Neural progenitor cell (in vitro differentiated cells): ENCODE results near the gene TSR3. TPM values are rescaled to one million over a fixed set of nuclear protein-coding genes. Genes with fewer than 3 reads are reported as not detected.

Experiments used
- DNase-seq: peaks from one replicate; pipeline ENCODE4 v3.0.0-alpha.2; 2016; ENCODE audit warnings: low spot score
- H2AFZ ChIP-seq: fragments of 200-600 bp; sonication (generic); replicated peaks from 2 replicates; pipeline ENCODE4 v1.6.1; 2016; ENCODE audit warnings: antibody characterized with exemption
- H3F3A ChIP-seq: fragments of 200-600 bp; sonication (generic); 2 replicates; pipeline ENCODE4 v1.6.1; 2016; ENCODE audit warnings: antibody characterized with exemption, low read depth
- H3K27ac ChIP-seq: fragments of 200-600 bp; sonication (generic); 2 replicates; pipeline ENCODE4 v1.5.1; 2016; ENCODE audit warnings: mild to moderate bottlenecking
- H3K27me3 ChIP-seq: fragments of 200-600 bp; sonication (generic); 2 replicates; pipeline ENCODE4 v1.6.1; 2016; ENCODE audit warnings: mild to moderate bottlenecking, moderate library complexity
- H3K36me3 ChIP-seq: fragments of 200-600 bp; sonication (generic); 2 replicates; pipeline ENCODE4 v1.5.1; 2016
- H3K4me1 ChIP-seq: fragments of 200-600 bp; sonication (generic); 2 replicates; pipeline ENCODE4 v1.6.1; 2016; ENCODE audit warnings: mixed run types
- H3K4me2 ChIP-seq: fragments of 200-600 bp; sonication (generic); 2 replicates; pipeline ENCODE4 v1.6.1; 2016
- H3K4me3 ChIP-seq: fragments of 200-600 bp; sonication (generic); 2 replicates; pipeline ENCODE4 v1.5.1; 2016
- H3K79me2 ChIP-seq: fragments of 200-600 bp; sonication (generic); 2 replicates; pipeline ENCODE4 v1.6.1; 2016; ENCODE audit warnings: low read depth
- H3K9ac ChIP-seq: fragments of 200-600 bp; sonication (generic); 2 replicates; pipeline ENCODE4 v1.6.1; 2016
- H3K9me3 ChIP-seq: fragments of 200-600 bp; sonication (generic); 2 replicates; pipeline ENCODE4 v1.5.1; 2016; ENCODE audit warnings: low read depth
- H4K20me1 ChIP-seq: fragments of 200-600 bp; sonication (generic); 2 replicates; pipeline ENCODE4 v1.6.1; 2016; ENCODE audit warnings: low read depth
- H3K27ac Mint-ChIP-seq: 3 replicates; pipeline ENCODE4 v1.8.0; 2021; ENCODE audit warnings: mixed read lengths
- H3K27me3 Mint-ChIP-seq: 2 replicates; pipeline ENCODE4 v1.8.0; 2022; ENCODE audit warnings: low read depth, mild to moderate bottlenecking, inconsistent platforms, moderate library complexity, mixed read lengths; ENCODE audit not compliant: insufficient read depth
- H3K36me3 Mint-ChIP-seq: 3 replicates; pipeline ENCODE4 v1.8.0; 2021; ENCODE audit warnings: mixed read lengths
- H3K4me1 Mint-ChIP-seq: 3 replicates; pipeline ENCODE4 v1.8.0; 2021; ENCODE audit warnings: mixed read lengths
- H3K4me3 Mint-ChIP-seq: 3 replicates; pipeline ENCODE4 v1.8.0; 2021; ENCODE audit warnings: mild to moderate bottlenecking, moderate library complexity, mixed read lengths
- H3K9me3 Mint-ChIP-seq: 3 replicates; pipeline ENCODE4 v1.8.0; 2020; ENCODE audit warnings: mixed read lengths
- CTCF ChIP-seq: fragments of 200-600 bp; sonication (generic); IDR thresholded peaks from 2 replicates; pipeline ENCODE4 v1.5.1; 2017; ENCODE audit warnings: antibody characterized with exemption, mild to moderate bottlenecking
- EZH2 ChIP-seq: fragments of 200-600 bp; sonication (generic); IDR thresholded peaks from 2 replicates; pipeline ENCODE4 v1.6.1; 2017; ENCODE audit warnings: antibody characterized with exemption, mild to moderate bottlenecking, moderate library complexity
- EZH2phosphoT487 ChIP-seq: fragments of 200-600 bp; sonication (generic); IDR thresholded peaks from 2 replicates; pipeline ENCODE4 v1.6.1; 2017; ENCODE audit warnings: antibody characterized with exemption
- total RNA-seq: library from RNA; depleted of rRNA; stranded (reverse); fragments of >200 nt; gene quantifications from 2 replicates; pipeline ENCODE4 v1.2.3, GENCODE V29; 2015; ENCODE audit warnings: low replicate concordance

The TSR3 gene
- total RNA-seq, 1 donor from 2014 or later: 22.4 TPM

DNA sequence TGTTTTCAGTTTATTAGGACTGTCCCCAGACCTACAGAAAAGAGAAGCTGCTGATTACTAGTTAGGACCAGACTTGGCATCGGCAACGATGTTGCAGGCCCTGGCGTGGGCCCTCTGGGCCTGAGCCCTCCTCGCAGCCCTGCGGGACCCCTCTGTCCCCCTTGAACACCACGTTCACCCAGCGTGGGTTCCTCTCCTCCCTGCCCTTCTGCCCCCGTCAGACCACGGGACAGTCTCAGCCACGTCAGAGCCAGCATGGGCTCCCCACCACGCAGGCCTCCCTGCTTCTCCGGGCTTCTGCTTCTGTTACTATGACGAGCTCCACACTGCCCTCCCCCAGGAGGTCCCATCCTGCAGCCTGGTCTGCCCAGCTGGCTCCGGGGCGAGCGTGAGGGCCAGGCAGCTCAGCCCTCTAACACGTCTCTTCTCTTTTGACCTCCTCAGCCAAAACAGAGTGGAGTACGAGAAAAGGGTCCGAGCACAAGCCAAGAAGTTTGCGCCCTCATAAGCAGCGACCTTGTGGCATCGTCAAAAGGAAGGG, 27.3 kb downstream of the TSR3 start:
- Histone ChIP-seq H3K4me3 (no peak overlapping the region), H3K36me3 (no peaks in the 10 kb centered on the region), H3K4me1 (no peaks in the 10 kb centered on the region), H3K4me2 (no peak overlapping the region), H2AFZ (no peak overlapping the region), H3K9ac (no peak overlapping the region), H4K20me1 (peaks cover 54% of the 10 kb centered on the region), H3K9me3 (no peaks in the 10 kb centered on the region), H3K27ac (no peak overlapping the region), H3K79me2 (peaks cover 10% of the 10 kb centered on the region), H3K27me3 (no peaks in the 10 kb centered on the region), H3F3A (peaks cover 36% of the 10 kb centered on the region)
- Mint-ChIP-seq H3K36me3 (peaks cover 16% of the 10 kb centered on the region), H3K27me3 (peaks cover 13% of the 10 kb centered on the region), H3K4me1 (peaks cover 4% of the 10 kb centered on the region), H3K9me3 (no peaks in the 10 kb centered on the region), H3K27ac (no peak overlapping the region), H3K4me3 (no peak overlapping the region)
- TF ChIP-seq EZH2phosphoT487 (no peak), EZH2 (no peak), CTCF (no peak)
- no peak for DNase-seq

DNA sequence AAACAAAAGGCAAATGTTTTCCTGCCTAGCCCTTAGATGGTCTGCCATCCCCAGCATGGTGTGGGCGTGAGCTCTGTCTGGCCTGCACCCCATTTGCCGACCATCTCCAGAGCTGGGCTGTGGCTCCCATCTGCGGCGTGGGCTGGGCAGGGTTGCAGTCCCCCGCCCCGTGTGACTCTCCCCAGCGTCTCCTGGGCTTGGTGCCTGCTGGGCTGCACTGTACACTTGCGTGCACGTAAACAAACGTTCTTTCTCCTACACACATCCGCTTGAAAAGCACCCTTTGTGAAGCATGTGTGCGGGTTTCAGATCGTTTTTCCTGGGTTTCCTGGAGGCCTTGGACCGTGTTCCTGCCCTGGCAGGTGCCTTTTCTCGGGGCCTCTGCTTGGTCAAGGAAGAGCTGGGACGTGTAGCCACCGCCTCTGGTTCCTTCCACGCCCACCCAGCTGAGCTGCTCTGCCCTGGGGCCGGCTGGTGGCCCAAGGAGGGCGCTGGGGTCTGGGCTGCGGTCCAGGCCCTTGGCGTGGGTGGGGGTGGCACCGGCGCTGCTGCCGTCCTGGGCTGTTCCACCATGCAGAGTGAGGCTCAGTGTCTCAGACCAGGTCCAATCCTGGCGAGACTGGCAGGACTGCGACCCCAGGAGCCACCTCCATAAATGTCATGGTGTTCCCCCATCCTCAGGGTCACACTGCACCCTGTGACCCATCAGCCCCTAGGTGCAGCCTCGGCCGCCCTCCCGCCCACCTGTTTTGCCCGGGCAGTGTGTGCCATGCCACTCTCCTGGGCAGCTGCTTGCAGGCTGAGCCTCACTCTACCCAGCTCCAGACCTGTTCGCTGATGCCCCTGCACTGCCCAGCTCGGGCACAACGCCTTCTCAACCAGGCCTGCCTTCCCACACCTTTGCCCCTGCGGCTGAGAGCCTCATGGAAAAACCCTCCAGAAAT, 28.1 kb downstream of the TSR3 start:
- Mint-ChIP-seq H3K27me3 (peaks cover 13% of the 10 kb centered on the region), H3K4me1 (peaks cover 4% of the 10 kb centered on the region), H3K36me3 (peaks cover 18% of the 10 kb centered on the region), H3K4me3 (no peak overlapping the region), H3K27ac (no peak overlapping the region), H3K9me3 (no peaks in the 10 kb centered on the region)
- Histone ChIP-seq H3K27me3 (no peaks in the 10 kb centered on the region), H3K4me3 (no peak overlapping the region), H3K27ac (no peak overlapping the region), H4K20me1 (peaks cover 62% of the 10 kb centered on the region), H2AFZ (no peak overlapping the region), H3K9ac (no peak overlapping the region), H3K36me3 (no peaks in the 10 kb centered on the region), H3K79me2 (peaks cover 18% of the 10 kb centered on the region), H3K4me2 (no peak overlapping the region), H3K9me3 (no peaks in the 10 kb centered on the region), H3K4me1 (no peaks in the 10 kb centered on the region), H3F3A (peaks cover 36% of the 10 kb centered on the region)
- no peak for DNase-seq
- no peak for TF ChIP-seq EZH2
- no peak for TF ChIP-seq CTCF
- no peak for TF ChIP-seq EZH2phosphoT487

- no peak overlapping the region for H3K9ac ChIP-seq
- H3K9me3 ChIP-seq: no peaks in the 10 kb centered on the region
- peaks cover 72% of the 10 kb centered on the region for H4K20me1 ChIP-seq
- Mint-ChIP-seq H3K27ac (no peak overlapping the region), H3K36me3 (peaks cover 27% of the 10 kb centered on the region), H3K27me3 (peaks cover 8% of the 10 kb centered on the region), H3K9me3 (no peaks in the 10 kb centered on the region), H3K4me3 (no peak overlapping the region), H3K4me1 (peaks cover 4% of the 10 kb centered on the region)
- peaks cover 30% of the 10 kb centered on the region for H3F3A ChIP-seq
- TF ChIP-seq EZH2phosphoT487: no peak
- no peak for TF ChIP-seq EZH2
- TF ChIP-seq CTCF: no peak
- no peak overlapping the region for H3K27ac ChIP-seq
- no peaks in the 10 kb centered on the region for H3K4me1 ChIP-seq
- no peak overlapping the region for H3K4me2 ChIP-seq
- H3K79me2 ChIP-seq: peaks cover 30% of the 10 kb centered on the region
- no peak for DNase-seq
- no peak overlapping the region for H3K4me3 ChIP-seq
- H3K36me3 ChIP-seq: no peaks in the 10 kb centered on the region
- no peaks in the 10 kb centered on the region for H3K27me3 ChIP-seq
- no peak overlapping the region for H2AFZ ChIP-seq
Observed at GRCh38 chr16:1322407-1322806, 29.3 kb downstream of the TSR3 start.
